NT2/D1 (cell line): ENCODE data around the gene LZTS3.

ENCODE experiments used
- SUZ12 ChIP-seq: IDR thresholded peaks from 2 replicates; pipeline ENCODE4 v1.6.1; 2011; ENCODE audit not compliant: insufficient read length, insufficient read depth; ENCODE audit errors: extremely low read depth
- YY1 ChIP-seq: IDR thresholded peaks from 2 replicates; pipeline ENCODE4 v1.6.1; 2011; ENCODE audit not compliant: insufficient read length, insufficient read depth
- ZNF274 ChIP-seq: IDR thresholded peaks from 2 replicates; pipeline ENCODE4 v1.6.1; 2011; ENCODE audit warnings: mild to moderate bottlenecking, low read depth, low read length

GRCh38 chr20:3123542-3123941 is 49.8 kb downstream of the LZTS3 start:
- TF ChIP-seq ZNF274: no peak
- TF ChIP-seq SUZ12: no peak
- TF ChIP-seq YY1: no peak
